Forelimb muscle (tissue), 1 donor: Measurements from ENCODE around the gene CCNY. TPM values are rescaled to one million over a fixed set of nuclear protein-coding genes. Genes with fewer than 3 reads are reported as not detected.

Source experiments
- DNase-seq: peaks from one replicate; pipeline ENCODE4 v3.0.0-alpha.2; 2013; ENCODE audit warnings: low read depth
- polyA plus RNA-seq: library from polyadenylated mRNA; unstranded; fragments of 120-200 nt; gene quantifications from one replicate; pipeline ENCODE4 v1.2.1, GENCODE V29; 2013; ENCODE audit not compliant: insufficient read length

Gene CCNY
- polyA plus RNA-seq, 1 donor = 81.0 TPM

DNA sequence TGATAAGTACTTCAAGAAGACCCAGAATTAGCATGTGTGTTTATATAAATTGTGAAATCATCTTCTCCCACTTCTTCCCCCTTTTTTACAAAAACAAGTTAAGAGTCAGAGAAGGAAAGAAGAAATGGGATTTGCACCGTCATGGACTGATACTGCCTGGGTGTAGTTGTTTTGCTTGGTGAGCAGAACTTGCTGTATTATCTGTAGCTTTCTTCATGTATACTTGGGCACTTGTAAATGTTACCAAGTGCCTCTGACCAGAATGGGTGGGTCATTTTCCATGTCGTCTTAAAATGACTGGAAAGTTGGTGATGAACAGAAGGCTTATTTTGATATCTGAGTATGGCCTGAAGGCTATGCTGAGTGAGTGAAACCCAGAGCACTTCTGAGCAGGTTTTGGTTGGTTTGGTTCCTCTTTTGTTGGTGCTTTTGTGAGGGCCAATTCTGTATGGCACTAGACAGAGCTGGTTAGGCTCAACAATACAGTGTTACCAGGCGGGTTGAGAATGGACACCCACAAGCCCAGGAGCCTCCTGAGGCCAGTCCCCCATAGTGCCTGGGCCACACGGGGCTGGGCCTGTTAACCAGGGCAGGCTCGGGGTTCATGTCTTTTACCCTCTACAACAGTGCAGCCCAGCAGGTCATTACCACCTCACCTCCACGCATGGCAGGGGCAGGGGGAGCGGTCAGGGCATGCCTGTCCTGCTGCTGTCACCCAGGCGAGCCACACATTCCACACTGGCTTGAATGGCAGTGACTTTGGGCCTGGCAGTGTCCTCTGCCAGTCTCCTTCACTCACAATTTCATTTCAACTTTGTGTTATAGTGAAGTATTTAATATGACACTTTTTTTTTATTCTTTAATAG, 115.1 kb downstream of the CCNY start:
- no peak for DNase-seq

DNA sequence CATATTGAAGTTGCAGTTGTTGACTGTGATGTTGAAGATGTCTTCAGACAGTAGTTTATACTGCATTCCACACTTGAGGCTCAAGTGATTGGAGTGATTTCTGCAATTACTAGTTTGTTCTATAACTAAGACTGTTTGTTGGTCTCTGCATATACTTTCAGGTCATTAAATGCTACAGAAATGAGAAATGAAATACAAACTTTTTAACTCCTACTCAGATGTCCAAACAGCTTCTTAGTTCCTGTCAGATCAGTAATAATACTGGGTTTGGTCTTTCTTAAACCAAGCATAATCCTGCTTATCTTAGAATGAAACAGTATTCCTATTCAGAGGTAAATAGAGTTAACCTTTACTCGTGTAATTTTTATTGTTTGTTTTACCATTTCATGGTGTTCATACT, 115.9 kb downstream of the CCNY start:
- no peak for DNase-seq

DNA sequence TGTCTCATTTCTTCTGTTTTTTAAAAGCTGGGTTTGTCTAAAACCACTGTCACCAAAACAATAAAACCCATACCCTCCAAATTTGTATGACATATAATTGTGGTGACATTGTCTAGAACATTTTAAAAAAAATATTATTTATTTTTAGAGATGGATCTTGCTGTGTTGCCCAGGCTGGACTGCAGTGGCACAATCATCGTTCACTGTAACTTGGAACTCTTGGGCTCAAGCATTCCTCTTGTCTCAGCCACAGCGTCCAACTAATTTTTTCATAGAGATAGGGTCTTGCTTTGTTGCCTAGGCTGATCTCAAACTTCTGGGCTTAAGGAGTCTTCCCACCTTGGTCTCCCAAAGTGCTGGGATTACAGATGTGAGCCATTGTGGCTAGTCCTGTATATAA, 116.5 kb downstream of the CCNY start:
- DNase-seq = no peak

DNA sequence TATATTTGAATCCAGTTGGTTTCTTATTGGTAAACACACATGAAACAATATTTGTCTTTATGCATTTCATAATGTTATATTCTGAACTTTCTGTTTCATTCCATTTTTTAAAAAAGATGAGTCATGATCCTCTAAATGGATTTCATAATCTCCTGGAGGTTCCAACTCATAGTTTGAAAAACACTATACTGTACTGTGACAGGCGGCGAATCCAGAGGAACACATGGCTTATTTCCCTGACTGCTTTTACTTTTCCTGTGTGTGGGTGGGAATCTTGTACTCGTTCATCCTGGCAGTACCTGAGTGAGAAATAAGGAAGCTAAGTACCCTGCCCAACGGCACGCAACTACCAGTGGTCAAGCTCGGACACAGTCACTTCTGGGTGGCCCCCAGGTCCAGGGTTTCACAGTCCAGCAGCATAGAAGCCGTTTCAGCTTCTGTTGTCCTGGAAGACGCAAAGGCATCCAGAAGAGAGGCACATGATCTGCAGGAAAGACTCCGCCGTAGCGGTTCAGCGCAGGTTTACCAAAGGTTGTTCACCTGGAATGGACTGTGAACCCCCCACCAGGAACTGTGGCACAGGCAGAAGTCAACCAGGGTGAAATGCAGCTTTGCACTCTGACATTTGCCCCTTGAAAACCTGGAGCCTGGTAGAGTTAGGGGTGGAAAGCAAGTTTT, 117.7 kb downstream of the CCNY start:
- DNase-seq = no peak

DNA sequence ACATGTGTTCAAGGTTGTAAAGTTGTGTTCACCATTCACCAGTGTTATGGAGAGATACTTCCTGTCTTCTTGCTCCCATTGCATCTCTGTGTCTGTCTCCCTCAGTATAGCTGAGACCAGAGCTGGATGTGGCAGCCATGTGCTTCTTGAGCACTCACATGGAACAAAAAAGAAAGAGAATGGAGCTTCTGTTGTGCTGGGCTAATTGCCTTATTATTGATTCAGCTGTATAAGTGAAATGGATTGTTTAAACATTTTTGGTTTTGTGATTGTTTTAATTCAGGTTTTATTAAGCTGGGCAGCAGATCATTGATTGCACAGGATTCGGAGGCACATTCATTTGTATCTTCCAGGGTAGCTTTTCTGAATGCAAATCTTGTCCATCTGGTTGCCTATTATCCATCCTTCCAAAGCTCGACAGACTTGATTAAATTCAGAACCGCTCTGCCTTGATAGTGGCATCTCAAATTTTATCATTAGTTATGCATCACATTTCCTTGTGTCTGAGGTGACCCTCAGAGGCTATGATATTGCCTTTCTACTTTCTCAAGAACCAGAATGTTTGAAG, 119.9 kb downstream of the CCNY start:
- no peak for DNase-seq

DNA sequence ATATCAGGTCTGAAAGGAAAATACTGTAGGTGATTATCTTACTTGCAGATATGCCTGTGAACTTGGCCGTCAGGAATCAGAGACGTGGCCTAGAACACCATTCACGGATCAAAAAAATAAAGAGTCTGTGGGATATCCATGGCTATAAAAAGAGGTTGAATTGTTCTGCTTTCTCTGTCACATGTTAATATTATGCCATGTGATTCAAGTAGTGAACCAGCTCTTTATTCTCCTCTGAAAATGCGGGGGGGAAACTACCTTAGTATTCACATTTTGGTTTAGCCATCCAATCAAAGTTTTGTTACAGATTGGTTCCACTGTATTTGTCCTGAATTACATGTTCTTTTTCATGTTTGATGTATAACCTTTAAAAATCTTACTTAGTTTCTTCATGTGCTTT, 120.5 kb downstream of the CCNY start:
- no peak for DNase-seq

DNA sequence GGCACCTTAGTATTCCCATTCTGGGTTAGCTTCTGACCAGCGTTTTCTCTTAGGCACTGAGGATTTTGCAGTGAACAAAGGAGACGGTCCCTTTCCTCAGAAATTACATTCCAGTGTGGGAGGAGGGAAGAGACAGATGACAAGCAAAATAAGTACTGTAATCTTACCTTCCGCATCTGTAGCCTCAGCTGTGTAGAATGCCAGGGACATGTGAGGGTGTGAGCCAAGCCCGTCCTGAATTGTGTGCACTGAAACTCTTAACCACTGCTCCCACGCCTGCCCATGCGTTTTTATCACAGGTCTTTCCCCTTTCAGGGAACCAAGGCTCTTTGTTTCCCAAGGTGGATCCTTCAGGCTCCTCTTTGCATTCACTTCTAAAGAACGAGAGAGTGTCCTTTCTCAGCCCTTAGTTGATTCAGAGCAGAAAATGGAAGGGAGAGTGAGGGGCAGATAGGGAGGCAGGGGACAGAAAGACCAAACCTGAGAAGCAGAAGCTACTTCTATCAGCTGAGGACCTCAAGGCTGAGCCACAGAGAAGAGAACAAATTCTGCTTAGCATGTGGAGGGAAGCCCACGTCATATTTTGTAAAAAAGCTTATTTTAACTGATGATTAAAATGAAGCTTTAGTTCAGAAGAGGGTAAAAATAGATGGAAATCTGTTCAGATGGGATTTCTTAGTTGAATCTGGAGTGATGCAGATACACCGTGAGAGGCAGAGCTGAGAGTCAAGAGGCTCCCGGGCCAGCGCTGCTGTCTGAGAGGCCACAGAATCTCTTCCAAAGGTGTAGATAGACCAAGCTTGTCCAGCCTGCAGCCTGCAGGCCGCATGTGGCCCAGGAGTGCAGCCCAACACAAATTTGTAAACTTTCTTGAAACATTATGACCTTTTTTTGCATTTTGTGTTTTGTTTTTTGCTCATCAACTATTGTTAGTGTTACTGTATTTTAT, 122.5 kb downstream of the CCNY start:
- no peak for DNase-seq

DNA sequence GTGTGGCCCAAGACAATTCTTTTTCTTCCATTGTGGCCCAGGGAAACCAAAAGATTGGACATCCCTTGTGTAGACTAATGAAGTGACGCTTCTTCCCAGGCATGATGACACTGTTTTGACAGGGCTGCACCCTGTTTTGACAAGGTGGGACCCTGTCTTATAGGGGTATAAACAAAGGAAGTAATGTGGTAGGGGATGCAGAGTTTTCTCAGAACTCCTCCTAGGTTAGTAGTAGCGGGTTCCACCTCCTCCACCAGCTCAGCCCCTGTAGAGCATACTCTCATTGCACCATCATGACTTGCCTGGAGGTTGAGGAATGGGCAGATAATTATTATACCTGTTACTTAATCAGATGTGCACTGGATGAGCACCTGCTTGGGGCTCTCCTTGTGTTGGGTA, 123.1 kb downstream of the CCNY start:
- no peak for DNase-seq

DNA sequence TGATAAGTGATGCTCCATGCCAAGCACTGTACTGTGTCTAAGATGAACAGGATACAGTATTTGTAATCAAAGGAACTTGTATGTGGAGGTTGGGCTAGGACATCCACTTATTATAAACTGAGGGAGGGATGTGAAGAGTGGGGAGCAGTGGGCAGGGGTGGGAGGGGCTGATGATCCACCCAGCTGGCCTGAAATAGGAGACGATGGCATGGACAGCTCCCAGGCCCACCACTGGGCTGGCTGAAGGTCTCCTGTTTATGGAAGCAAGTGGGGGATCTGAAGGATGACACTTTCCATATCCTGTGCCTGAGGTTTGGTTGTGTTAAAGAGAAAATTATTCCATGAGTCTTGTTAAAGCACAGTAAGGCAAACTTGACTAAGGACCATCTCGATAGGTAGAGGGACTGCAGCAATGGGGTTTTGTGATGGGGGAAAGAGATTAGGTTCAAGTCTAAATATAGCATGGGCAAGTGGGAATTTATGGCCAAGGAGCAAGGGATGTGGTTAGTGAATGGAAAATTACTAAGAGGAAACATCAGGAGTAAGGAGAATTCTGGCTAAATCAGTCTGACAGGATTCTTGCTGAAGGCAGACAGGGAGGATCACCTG, 124.6 kb downstream of the CCNY start:
- no peak for DNase-seq

DNA sequence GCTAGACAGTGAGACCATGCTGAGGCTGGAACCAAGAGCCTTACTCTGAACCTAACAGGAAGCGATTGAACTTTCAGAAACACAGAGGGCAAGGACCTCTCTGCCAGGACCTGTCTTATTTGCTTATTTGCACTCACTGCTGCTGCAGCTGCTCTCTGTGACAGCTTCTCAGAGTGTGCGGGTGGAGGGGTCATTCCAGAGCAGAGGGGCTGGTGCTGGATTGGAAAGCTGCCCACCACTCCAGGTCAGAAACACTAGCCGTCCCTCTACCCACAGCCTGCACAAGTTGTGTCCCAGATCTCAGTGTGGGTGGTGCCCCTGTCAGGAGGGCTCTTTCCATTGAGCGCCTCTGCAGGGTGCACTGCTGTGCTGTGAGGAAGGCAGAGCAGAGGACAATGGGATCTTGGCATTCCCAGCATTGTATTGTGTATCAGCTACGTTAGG, 126.2 kb downstream of the CCNY start:
- no peak for DNase-seq

DNA sequence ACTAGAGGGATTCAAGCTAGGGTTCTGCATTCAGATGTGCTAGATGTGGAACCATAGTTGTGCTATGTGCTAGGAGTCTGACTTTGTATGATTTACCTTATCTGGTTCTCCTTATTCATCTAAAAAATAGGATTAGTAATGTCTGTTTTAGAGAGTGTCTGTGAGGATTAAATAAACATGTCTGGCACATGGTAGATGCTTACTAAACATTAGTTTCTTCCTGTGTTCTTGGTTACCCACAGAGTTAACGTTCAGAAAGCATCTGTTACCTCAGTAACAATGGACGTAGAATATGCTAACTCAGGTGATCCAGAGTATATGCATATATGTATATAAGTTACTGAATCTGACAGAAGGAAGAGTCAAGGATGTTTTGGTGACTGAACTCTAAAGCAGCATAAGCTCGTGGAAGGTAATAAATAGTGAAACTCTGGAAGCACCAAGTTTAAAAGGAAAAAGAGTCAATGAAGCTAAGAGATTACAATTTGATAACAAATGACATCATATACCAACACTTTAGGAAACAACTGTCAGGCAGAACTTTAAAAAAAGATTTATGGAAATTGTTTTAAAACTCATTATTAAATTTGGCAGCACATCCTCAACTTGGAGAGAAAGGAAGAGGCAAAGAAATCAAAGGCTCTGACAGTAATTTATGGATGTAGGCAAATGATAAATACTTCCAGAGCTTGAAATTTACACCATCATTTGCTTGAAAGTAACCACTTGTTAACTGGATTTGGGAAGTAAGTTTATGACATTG, 127.0 kb downstream of the CCNY start:
- DNase-seq = no peak

DNA sequence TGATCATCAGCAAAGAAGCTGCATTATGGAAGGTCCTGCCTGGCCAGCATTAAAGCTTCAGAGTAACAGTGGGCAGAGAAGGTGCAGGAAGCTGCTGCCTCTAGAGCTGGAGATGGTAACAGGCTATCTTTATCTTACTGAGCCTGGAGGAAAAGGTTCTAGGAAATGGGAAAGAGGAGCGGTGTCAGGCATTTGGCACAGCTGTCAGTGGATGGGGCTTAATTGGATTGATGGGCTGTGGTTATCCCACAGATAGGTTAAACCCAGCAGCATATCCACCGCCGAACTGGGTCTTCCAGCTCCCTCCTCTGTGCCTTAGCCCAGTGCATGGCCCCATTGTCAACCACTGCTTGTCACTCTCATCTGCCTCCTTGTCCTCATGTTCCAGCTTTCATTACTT, 127.6 kb downstream of the CCNY start:
- no peak for DNase-seq

DNA sequence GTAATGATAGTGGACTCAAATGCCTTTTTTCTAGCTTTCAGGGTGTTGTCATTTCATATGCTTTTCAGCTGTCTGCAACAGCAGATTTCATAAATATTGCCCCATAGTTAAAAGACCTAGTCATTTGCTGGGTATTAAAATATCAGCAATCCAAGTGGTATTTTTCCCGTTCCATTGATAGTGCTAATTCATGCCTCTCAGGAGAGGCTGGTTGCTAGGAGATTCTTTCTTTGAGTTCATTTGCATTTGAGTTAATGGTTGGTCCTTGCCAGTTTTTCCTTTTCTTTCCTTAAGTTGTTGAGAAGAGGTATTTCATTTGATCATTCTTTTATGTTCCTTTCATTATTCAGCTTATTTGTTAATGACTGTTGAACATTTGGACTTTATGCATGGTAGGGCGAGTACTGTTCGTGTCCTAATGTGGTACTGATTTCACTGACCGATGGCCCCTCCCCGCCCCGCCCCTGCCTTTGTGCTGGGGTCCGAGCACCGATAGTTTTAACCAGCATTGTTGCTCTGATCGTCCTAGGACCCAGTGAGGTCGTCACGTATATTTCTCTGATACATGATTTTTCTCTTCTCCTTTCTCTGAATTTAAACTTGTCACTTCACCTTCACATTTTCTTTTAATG, 128.6 kb downstream of the CCNY start:
- no peak for DNase-seq

DNA sequence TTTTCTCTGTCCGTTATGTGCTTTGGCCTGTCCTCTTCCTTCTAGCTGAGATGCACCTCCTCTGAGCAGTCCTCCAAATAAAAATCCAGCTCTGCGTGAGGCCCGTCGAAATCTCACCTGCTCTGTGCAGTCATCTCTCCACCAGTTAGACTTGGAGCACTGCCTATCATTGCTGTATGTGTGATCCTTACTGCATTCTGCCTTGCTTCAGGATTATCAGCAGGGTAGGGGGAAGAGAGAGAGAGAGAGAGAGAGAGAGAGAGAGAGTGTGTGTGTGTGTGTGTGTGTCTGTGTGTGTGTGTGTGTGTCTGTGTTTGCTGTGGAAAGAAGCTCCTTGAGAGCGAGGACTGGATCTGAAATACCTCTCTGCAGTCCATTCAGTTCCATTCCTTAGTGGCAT, 129.4 kb downstream of the CCNY start:
- no peak for DNase-seq

DNA sequence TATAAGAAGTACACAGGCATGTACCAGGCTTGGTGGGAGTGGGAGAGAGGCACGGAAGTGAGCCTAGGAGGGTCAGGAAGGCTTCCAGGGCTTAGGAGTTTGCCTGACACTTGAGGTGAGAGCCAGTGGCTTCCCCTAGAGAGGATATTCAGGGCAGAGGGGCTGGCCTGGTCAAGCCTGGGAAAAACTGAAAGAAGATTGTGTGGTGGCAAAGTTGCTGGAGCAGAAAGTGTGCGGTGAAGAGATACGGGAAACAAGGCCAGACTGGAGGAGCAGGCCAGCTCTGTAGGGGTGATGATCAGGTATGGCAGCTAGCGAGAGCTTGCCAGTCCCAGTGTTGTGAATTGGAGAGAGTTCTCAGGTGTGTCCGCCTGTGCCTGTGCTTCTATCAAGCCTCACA, 129.9 kb downstream of the CCNY start:
- DNase-seq = no peak

DNA sequence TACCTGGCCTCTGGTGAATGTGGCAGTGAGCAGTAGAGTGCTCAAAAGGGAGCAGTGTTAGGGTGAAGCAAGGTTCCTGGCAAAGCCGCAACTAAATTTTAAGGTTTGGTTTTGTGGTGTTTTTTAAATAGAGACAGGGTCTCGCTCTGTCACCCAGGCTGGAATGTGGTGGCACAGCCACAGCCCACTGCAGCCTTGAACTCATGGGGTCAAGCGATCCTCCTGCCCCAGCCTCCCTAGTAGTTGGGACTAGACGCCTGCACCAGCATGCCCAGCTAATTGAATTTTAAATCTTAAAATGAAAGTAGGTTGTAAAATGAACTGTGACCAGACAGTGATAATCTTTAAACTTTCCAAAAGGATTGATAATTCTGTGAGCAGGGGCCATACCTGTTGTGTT, 130.4 kb downstream of the CCNY start:
- no peak for DNase-seq

DNA sequence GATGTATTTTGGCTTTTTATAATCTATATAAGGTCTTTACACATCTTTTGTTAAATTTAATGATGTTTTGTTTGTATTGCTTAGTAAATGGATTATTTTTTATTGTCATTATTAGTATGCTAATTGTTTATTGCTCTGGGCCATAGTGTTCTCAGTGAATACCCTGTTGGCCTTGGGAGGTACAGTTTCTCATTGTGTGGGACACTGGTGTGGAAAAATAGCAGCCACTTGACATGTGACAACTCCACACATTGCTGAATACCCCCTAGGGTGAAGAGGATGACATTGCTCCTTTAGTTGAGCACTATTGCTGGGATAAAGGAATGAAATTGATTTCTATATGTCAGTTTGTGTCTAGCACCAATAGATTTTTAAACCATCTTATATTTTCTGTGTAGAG, 130.9 kb downstream of the CCNY start:
- DNase-seq = no peak

DNA sequence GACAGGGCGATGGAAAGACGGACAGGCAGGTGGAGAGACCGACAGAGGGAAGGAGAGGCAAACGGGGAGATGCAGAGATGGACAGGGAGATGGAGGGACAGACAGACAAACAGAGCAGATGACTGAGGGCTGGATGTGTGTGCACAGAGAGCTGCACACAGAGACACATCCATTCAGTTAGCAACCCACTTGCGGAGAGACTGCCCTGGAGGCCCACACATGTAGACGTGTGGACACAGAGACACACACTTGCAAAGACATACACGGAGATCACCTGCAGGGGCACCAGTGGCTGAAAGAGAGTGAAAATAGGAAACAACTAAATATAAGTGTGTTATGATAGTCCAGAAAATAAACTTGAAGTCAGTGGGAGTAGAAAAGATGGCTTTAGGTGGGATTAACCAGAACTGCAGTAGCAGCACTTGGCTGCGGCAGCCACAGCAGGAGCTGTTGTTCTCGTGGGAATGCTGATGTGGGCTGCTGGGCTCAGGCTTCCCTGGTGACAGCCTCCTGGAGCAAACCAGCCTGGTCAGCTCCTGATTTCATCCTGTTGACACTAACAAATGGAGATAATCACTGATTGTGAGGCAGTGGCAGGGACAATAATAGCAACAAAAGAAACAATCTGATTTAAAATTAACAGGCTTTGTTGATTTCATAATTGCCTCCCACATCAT, 134.1 kb downstream of the CCNY start:
- no peak for DNase-seq

DNA sequence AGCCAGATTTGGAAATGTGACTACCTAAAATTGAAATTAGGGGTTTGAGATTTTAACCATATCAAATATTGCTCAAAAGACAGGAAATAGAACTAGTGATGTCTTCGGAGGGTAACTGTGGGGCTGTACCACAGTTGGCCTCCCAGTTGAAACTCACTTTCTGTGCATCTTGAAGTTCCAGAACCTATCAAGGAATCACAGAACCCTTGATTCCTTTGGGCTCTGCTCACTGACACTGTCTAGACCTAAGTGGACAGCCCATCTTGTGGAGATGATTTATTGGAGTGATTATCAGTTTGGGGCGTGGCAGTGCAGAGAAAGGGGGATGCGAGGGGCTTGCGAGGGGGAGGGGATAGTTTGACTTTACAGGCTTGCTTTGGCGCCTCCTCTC, 134.6 kb downstream of the CCNY start:
- no peak for DNase-seq

DNA sequence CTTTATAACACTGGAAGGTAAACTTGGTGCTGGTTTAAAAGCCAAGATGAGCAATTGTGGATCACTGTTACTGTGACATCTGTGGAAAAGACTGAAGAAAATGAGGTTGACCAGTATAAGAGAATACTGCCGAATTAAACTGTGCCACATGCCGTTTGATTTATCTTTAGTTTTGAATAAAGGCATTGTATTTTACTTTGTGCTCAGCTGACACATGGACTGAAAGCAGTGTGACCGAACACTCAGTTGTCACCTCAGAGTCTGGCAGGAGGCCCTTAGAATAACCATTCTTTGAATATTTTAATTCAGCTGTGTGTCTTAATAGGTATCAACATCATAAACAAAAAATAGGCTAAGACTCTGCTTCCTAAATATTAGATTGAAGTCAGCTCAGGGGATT, 135.1 kb downstream of the CCNY start:
- no peak for DNase-seq
